Muscle of arm (tissue), 12 donors: ENCODE results near the gene C4orf50. TPM values are rescaled to one million over a fixed set of nuclear protein-coding genes. Genes with fewer than 3 reads are reported as not detected.

Experiments used
- DNase-seq: peaks from one replicate; pipeline ENCODE4 v3.0.0-alpha.2; 2013
- polyA plus RNA-seq, 12 donors: library from polyadenylated mRNA; unstranded; fragments of 120-200 nt; gene quantifications; one replicate each; pipeline ENCODE4 v1.2.1, GENCODE V29; 2013; ENCODE audit not compliant: insufficient read length in 12 of 12

The C4orf50 gene
- polyA plus RNA-seq, 12 donors: 0.01 to 0.03 (median 0.01) TPM; not detected in 9

DNA sequence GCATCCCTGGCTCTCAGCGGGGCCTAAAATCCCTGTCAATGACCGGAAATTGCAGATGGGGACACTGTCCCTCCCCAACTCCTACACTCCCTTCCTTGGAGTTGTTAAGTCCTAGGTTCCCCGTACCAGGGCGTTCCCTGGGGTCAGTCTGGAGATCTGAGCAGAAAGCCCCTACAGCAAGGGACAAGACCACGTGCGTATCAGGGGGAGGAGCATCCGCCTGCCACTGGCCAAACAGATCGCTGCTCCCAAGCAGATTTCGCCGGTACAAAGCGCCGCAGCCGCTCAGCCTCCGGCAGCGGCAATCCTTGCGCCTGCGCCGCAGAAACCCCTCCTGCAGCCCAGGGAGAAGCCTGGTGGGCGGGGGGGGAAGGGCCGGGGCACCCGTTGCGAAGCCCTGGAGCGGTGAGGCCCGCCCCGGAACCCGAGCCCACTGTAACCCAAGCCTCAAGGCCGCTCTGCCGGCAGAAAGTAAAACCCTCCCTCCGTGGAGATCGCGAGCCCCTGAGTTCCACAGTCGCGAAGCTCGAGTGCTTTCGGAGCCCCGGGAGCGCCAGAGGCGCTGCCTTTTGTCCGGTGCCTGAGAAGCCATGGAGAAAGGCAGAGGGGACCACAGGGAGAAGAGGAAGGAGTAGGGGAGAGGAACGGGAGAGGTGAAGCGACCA lies 128.0 kb downstream of the C4orf50 start:
- DNase-seq: no peak

DNA sequence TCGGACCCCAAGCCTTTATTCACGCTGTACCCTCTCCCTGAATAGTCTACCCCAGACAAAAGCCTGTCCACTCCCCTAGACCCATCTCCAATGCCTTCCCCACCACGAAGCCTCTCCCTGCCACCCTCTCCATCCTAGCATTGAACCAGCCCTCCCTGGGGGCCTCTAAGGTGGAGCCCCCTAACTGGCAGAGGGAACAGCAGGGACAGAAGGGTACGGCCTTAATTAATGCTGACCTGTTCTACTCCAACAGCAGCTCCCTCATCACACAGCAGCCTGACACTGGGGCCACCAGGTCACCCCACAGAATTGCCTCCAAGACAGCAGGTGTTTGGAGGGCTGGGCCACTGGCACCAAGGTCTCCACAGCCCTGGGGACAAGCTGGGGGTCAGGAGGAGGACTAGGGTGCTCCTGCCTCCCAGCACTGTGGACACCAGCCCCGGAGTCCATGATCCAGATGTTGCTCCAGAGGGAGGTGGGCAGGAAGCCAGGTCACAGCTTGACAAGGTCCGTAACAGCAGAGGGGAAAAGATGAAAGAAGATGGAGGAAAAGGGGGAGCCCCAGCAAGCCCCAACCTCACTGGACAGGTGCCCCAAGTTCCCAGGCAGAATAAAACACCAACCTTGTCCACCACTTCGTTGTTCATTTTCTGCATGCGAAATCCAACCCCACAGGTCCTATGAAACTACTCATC lies 129.1 kb downstream of the C4orf50 start:
- no peak for DNase-seq

DNA sequence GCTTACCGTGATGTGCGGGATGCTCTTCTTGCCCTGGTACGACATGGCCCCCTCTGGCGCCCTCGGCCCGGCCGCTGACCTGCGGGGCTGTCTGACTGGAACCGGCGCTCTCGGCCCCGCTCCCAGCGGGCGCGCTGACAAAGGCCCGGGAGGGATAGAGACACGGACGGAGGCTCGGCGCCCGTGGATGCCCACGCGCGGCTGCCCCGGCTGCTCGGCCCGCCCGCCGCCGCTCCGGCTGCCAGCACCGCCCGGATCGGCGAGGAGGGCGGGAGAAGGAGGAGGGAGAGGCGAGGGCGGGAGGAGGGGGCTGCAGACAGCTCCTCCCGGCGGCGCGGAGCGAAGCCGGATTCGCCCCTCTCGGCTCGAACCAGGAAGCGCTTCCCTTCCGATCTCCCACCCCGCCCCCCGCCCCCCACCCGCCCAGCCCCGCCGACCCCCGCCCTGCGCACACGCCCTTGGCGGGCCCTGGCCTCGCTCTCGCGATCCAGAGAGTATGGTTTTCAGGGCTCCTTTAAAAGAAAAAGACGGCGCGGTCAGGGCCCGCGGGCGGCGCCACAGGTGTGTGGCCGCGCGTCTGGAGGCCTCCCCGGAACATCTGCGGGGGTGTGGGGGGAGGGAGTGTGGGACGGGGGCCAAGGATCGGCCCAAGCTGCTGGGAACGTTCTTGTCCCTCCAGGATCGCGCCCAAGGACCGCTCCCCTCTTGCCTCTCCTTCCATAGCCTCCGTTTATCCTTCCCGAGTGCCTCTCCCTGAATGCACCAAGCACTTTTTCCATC lies 129.8 kb downstream of the C4orf50 start:
- DNase-seq: no peak

DNA sequence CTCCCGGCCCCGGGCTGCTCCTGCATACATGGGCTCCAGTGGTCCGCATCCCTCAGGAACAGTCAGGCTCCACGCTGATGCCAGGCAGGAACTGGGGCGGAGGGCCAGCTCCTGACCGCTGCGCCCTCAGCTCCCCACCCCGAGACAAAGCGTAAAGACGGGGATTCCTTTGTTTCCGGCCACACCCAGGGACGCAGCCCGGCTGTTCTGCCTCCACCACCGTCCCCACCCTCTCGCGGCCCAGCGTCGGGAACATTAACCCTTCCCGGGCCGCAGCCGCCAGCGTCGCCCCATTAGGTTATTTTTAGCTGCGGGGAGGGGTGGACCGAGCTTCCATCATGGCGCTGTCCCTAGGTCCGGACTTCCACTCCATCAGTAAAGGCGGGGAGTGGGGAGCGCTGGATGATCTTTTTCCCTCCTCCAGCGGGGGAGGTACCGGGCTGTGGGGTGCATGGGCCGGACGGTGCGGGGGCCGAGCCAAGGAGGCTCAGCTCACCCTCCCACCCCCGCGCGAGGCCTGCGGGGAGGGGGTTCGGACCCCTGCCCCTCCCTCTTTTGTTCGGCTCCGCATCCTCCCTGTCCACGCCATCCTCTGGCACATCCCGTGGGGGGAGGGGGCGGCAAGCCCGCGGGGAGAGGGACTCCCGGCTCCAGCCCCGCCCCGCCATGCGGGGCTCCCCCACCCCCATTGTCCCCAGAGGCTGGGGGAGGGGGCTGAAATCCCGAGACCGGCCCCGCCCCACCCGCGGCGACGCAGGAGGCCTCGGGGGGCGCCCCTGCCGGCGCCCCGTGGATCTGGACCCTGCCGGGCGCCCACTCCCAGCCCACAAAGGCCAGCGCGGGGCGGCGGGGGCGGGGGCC lies 130.6 kb downstream of the C4orf50 start:
- no peak for DNase-seq

DNA sequence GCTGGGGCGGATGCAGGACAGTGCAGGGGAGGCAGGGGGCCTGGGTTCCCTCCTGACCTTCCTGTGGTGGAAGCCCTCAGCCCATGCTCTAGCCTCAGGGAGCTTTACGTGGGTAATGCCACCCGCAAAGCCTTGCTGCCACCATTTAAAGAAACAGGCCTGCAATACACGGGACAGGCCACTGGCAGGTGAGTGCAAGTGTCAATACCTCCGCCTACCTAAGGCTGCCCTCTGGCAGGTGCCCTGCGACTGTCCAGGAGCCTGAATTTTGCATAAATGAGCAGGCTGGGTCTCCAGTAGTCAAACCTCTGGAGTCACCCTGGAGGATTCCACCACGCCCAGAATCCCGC lies 131.2 kb downstream of the C4orf50 start:
- DNase-seq: no peak

DNA sequence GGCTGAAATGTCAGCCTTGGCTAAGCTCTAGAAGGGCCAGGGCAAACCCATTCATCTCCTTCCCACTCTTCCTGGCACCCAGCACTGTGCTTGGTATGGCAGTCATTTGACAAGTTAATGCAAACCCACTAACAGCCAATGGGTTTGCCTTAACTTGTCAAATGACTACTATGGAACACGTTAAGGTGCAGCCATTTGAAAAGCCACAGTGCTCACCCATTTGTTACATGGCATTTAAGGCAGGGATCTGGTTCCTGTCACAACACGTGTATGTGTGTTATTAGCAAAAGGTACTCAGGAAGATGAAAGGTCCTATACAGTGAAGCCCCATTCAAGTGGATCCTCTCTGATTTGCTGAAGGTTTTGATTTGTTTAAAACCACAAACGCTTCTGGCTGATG lies 132.5 kb downstream of the C4orf50 start:
- no peak for DNase-seq

DNA sequence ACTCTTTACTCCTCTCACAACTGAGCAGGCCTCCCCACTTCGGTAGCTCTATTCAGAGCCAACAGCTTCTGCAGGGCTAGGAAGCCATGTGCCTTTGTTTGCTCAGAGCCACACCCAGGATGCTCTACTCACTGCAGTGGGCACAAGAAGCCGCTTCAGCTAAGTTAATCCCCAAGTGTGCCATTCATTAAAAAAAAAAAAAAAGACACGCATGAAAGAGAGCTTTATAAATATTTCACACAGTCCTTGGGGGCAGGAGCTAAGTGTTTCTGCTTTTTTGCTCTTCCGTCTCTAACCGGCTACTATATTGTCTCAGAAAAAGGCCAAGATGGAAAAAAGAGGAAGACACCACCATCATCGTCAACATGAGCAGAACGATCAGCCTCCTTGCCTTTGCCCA lies 133.4 kb downstream of the C4orf50 start:
- no peak for DNase-seq

DNA sequence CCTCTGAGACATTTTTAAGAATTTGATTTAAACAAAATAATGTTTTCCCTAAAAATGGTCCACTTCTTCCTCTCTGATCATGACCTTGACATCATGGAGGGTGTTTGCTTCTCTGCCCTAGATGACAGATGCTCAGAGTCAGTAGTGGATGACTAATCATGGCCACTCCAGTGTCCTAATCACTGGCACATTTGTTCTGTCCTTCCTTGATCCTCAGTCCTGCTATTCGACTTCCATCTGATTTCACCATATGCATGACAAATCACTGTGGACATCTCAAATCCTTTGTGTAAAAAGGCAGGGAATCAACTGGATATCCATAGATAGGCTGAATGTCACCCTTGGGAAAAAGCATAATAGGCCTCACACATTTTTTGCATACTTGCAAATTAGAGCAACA lies 134.3 kb downstream of the C4orf50 start:
- no peak for DNase-seq

DNA sequence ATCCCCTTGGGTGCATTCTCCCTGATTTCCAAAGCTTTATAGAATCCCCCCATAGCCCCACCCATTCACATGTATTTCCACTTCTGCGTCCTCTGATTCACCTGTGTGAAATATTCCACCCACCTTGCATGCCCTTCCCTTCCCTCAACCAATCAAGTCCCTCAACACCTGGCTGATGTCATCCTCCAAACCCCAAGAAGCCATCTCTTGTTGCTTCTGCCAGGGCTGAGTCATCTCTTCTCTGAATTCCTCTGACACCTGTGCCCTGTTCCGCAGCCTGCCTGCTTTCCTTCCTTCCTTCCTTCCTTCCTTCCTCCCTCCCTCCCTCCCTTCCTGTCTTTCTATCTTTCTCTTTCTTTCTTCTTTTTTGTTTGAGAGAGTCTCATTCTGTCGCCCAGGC lies 135.3 kb downstream of the C4orf50 start:
- DNase-seq: no peak

DNA sequence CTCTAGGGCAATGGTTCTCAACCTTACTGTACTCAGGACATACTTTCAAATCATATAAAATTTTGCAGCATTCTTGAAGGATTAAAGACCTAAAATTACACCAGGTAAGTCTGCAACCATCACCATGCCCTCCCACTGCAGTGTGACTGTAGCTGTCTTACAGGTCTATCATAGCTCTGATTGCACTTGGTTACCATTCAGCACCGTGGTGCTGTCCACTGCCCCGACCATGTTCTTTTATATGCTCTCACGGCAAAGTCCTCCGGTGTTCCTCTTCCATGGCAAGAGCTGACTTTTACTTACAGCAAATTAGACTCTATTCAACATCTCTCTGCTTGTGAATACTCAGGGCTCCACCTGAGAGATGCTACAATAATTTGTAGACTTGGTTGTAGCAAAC lies 136.9 kb downstream of the C4orf50 start:
- DNase-seq: no peak

DNA sequence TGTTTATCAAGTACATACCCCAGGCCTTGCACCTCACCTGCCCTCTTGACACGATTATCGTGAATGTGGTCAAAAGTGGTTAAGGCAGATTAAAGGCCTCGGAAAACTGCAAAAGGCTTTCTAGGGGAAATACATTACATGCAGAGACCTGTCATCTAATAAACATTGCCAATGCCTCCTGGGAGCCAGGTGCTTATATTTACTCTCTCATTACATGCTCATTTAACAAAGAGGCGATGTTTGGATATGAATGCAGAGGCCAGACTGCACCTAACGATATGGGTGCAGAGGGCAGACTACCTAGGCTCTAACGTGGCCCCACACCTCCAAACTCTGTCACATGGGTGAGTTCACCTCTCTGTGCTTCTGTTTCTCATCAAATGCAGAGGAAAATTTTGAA lies 139.9 kb downstream of the C4orf50 start:
- DNase-seq: no peak

DNA sequence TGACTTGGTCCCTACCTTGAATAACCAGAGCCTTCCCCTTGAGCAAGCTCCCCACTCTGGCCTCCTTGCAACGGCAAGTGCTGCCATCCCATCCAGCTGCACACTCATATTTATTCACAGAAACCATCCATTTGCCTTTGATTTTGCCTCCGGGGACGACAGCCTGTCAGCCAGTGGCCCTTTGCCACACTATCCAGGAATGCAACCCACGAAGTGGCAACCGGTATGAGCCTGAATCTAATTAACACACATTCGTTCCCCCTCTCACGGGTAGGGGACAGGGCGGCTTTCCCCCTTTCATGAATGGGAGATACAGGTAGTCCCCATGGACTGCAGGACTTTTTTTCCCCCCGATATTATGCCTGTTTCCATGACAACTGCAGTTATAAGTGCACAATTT lies 140.8 kb downstream of the C4orf50 start:
- DNase-seq: no peak

DNA sequence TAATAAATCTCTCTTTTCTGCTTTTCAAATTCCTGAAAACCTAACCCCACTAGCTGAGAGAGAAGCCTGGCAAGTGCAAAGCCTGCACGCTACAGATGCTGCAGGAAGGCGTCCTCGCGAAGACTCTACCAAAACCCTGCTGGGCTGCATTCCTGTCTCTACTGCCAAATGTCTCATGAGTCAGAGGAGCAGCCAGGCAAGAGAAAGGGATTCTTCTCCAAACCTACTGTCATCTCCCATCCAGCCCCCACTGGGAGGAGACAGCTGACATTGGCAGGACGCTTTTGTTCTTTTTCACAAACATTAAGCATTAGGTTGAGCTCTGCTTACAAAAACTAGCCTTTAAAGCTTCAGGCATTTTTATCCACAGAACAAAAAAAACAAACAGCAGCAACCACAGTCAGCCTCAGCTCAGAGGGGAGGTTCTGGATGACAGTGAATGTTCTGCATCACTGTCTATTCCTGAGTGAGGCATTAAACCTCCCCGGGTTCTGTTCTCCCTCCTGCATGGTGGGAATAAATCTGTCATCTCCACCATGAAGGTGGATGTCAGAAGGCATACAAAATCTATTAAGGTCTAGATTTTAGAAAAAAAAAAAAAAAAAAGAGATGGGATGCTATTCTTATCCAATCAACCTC lies 143.3 kb downstream of the C4orf50 start:
- peak; percentile 21 for DNase-seq

DNA sequence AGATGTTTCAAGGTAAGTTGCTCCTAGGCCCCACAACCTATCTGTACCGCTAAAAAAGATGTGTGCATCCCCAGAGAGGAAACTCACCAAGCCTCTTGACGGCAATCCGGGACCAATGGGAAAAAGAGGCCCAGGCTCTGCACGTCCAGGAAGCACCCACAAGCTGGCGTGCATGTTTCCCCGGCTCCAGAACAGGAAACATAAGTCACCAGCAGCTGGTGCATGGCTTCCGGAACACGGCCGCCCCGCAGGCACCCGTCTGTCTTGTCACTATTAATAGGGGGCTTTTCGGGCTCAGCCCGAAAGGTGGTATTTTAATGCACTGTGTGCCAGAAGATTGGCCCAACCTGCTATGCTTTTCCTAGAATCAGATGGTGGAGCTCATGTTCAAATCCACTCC lies 147.5 kb downstream of the C4orf50 start:
- DNase-seq: no peak

DNA sequence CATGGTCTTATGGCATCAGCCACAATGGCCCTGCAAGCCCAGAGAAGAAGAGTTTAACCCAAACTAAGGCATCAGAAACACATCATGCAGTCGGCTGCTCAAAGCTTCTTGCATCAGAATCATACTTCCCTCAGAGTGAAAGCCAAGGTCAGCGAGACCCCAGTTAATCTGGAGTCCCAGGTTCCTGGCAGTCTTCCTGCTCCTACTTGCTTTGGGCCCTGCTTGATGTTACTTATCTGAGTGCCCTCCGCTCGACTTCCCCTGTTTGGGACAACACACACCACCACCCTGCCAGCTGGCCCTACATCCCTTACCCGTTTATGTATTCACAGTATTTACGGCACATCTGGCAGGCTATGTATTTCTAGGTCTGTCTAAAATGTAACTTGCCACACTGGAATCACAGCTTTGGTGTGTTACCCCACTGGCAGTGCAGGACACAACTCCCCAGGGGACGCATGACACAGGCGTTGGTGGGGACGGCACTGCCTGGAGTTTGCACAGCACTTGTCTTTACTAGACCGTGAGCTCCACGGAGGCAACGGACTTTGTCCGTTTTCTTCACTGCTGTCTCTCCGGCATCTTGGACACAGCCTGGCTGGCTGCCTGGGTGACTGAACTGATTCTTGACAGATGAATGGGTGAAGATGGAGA lies 148.1 kb downstream of the C4orf50 start:
- no peak for DNase-seq

DNA sequence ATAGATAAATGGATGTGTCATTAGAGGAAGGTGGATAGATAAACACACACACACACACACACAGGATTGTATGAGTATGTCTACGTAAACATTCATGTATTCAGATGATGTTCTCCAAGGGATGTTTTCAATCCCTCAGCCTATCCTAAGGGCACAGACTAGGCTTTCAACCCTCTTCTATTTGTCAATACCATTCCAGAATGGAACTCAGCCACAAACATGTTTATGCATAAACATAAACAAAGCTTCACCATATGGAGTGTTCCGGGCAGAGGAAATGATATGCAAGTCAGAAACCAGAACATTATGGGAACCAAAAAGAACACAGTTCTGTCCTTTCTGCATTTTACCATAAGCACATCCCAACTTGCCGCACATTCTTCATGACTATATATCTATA lies 150.4 kb downstream of the C4orf50 start:
- no peak for DNase-seq

DNA sequence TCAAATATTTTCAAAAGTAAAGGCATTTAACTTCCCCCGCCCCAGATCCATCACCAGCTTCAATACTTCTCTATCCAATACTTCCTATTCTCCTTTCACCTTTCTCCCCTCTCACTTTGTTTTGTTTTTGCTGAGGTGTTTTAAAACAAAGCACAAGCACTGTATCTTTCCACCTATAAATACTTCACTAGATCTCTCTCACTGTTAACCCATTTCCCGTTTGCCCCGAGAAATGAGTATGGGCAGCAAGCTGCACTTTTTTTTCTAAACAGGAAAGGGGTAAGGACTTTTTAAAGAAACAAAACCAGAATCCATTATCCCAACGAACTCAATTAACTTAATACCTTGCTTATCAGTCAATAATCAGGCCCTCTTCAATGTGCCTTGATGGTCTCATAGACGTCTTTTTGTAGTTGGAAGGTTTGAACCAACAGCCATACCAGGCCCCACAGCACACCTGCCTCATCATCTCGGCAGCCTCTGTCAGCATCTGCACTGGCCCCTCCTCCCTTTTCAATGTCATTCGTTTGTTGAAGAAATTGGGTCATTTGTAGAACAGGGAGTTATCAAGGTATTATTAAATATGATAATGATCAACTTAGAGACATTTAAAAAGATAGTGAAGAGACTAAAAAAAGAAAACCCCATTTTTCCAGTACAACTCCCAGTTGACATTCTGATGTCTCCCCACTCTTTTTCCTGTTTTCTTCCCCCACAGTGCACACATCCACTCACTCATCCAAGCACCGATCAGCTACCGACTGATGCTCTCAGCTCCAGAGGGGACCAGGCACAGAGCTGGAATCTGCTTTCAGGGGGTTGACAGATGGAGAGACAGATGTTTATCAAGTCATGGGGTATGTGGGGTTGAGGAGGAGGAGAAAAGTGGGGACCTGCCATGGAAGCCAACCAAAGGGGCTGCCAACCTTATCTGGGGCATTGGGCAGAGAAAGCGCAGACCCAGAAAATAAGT lies 151.1 kb downstream of the C4orf50 start:
- DNase-seq: no peak

DNA sequence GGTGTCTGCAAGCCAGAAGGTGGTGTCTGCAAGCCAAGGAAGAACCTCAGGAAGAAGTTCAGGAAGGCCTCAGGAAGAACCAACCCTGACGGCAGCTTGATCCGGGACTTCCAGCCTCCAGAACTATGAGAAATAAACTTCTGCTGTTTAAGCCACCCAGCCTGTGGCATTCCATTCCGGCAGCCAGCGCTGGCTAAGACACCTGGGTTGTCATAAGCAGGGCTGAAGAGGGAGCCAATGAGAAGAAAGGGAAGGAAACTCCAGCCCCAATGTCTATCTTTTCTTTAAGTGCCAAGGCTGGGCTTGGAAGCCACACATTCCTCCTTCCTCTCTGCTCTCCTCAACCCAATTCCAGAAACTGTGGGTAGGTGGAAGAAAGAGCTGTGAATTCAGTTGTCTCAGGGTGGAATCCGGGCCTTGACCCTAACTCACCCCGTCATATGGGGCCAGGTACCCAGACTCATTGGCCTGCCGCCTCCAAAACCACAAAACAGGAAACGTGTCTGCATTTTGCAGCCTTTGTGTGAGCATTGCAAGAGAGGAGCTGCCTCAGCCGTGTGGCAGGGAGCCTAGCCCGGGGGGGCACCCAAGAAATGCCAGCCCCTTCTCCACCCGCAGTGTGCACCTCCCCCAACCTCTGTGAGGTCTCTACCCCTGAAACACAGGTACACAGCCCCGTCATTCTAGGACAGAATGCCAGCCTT lies 152.2 kb downstream of the C4orf50 start:
- no peak for DNase-seq

DNA sequence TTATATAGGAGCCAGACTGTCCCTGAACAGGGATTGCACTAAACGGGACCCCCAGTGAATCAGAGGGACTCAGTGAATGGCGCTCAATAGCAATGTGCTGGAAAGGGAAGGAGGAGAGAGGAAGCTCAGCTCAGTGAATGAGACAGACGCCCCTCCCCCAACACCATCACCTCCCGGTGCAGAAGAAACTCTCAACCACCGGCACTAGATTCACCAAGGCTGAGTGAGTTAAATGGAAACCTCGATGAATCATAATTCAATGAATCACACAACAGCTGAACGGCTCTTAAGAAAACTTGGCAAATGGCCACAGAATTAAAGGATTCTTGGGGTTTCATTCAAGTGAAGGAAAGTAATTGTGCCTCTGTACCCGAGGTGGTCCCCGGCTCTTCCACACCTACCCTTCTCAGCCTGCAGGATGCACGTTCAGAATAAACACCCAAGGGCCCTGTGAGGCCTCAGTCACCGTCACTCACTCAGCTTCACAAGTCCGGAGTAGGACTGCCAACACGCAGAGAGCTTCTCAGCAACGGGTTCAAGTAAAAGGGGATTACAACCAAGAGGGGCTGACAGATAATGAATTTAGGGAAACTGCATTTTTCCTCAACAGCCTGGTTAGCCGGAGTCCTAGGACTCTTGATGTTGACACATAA lies 154.6 kb downstream of the C4orf50 start:
- DNase-seq: no peak
